DND-41 (cell line): ENCODE measurements around the gene BCO2.

Experiments used
- EZH2 ChIP-seq: IDR thresholded peaks from 3 replicates; pipeline ENCODE4 v1.6.1; 2012; ENCODE audit warnings: borderline replicate concordance, low read depth, mild to moderate bottlenecking, moderate library complexity, low read length, inconsistent platforms; ENCODE audit not compliant: severe bottlenecking
- TF ChIP-seq, protein P1 (sequence below): IDR thresholded peaks from 2 replicates; pipeline ENCODE4 v1.5.1; 2012; ENCODE audit warnings: borderline replicate concordance, low read length, moderate library complexity, mild to moderate bottlenecking; ENCODE audit not compliant: poor library complexity, severe bottlenecking; ENCODE audit errors: extremely low read depth

DNA sequence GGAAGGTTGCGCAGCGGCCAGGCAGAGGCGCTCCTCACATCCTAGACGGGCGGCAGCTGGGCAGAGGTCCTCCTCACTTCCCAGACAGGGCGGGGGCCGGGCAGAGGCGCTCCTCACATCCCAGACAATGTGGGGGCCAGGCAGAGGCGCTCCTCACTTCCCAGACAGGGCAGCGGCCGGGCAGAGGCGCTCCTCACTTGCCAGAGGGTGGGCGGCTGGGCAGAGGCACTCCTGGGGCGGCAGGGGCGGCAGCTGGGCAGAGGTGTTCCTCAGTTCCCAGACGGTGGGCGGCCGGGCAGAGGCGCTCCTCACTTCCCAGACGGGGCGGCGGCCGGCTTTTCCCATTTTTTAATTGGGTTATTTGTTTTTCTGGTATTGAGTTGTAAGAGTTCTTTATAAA lies 30.8 kb downstream of the BCO2 start:
- TF ChIP-seq EZH2, result no peak
- TF ChIP-seq, protein P1, sequence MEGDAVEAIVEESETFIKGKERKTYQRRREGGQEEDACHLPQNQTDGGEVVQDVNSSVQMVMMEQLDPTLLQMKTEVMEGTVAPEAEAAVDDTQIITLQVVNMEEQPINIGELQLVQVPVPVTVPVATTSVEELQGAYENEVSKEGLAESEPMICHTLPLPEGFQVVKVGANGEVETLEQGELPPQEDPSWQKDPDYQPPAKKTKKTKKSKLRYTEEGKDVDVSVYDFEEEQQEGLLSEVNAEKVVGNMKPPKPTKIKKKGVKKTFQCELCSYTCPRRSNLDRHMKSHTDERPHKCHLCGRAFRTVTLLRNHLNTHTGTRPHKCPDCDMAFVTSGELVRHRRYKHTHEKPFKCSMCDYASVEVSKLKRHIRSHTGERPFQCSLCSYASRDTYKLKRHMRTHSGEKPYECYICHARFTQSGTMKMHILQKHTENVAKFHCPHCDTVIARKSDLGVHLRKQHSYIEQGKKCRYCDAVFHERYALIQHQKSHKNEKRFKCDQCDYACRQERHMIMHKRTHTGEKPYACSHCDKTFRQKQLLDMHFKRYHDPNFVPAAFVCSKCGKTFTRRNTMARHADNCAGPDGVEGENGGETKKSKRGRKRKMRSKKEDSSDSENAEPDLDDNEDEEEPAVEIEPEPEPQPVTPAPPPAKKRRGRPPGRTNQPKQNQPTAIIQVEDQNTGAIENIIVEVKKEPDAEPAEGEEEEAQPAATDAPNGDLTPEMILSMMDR, result no peak
